Osteoblast (primary cell): Measurements from ENCODE around the gene NUP98. TPM values are rescaled to one million over a fixed set of nuclear protein-coding genes. Genes with fewer than 3 reads are reported as not detected.

ENCODE experiments used
- DNase-seq: peaks from one replicate; pipeline ENCODE4 v3.0.0; 2011; ENCODE audit warnings: low spot score, mixed read lengths; ENCODE audit not compliant: insufficient read length; ENCODE audit errors: missing footprints
- H2AFZ ChIP-seq: 2 replicates; pipeline ENCODE4 v1.6.0; 2011; ENCODE audit warnings: mild to moderate bottlenecking, low read length
- H3K27ac ChIP-seq: 2 replicates; pipeline ENCODE4 v1.5.1; 2011; ENCODE audit warnings: mild to moderate bottlenecking, low read depth, low read length, moderate library complexity
- H3K27me3 ChIP-seq: 2 replicates; pipeline ENCODE4 v1.6.0; 2012; ENCODE audit warnings: mild to moderate bottlenecking, control low read depth, inconsistent platforms, low read length, moderate library complexity; ENCODE audit not compliant: insufficient read depth
- H3K36me3 ChIP-seq: 2 replicates; pipeline ENCODE4 v1.5.1; 2011; ENCODE audit warnings: mild to moderate bottlenecking, low read length, control low read depth, moderate library complexity; ENCODE audit not compliant: insufficient read depth
- H3K4me1 ChIP-seq: 2 replicates; pipeline ENCODE4 v1.5.1; 2011; ENCODE audit warnings: mild to moderate bottlenecking, low read length, control low read depth, moderate library complexity; ENCODE audit not compliant: insufficient read depth
- H3K4me2 ChIP-seq: 2 replicates; pipeline ENCODE4 v1.6.0; 2011; ENCODE audit warnings: mild to moderate bottlenecking, low read length; ENCODE audit not compliant: insufficient read depth
- H3K4me3 ChIP-seq: fragments of 200-600 bp; sonication (generic); 3 replicates; pipeline ENCODE4 v1.5.1; 2012; ENCODE audit warnings: mild to moderate bottlenecking, low read length, inconsistent platforms; ENCODE audit not compliant: insufficient read depth
- H3K79me2 ChIP-seq: 2 replicates; pipeline ENCODE4 v1.6.0; 2012; ENCODE audit warnings: mild to moderate bottlenecking, low read length, control low read depth, inconsistent platforms; ENCODE audit not compliant: insufficient read depth
- H3K9me3 ChIP-seq: 2 replicates; pipeline ENCODE4 v1.5.1; 2011; ENCODE audit warnings: low read depth, low read length, control low read depth
- H4K20me1 ChIP-seq: 2 replicates; pipeline ENCODE4 v1.6.0; 2012; ENCODE audit warnings: mild to moderate bottlenecking, low read length, control low read depth; ENCODE audit not compliant: insufficient read depth
- CTCF ChIP-seq: IDR thresholded peaks from 2 replicates; pipeline ENCODE4 v1.5.1; 2011; ENCODE audit warnings: mild to moderate bottlenecking, low read depth, low read length, moderate library complexity; ENCODE audit errors: extremely low read depth
- total RNA-seq: library from RNA; depleted of rRNA; stranded (reverse); fragments of >200 nt; gene quantifications from 2 replicates; pipeline ENCODE4 v1.2.3, GENCODE V29; 2012

NUP98 gene
- total RNA-seq, 1 donor: 114 TPM

GRCh38 chr11:3823762-3824506, 26.6 kb upstream of the NUP98 start:
- H3K79me2 ChIP-seq: peaks cover 13% of the 10 kb centered on the region
- DNase-seq: peak; percentile 66
- TF ChIP-seq CTCF: no peak
- H3K27ac ChIP-seq: no peak overlapping the region
- no peaks in the 10 kb centered on the region for H3K9me3 ChIP-seq
- no peak overlapping the region for H2AFZ ChIP-seq
- H3K27me3 ChIP-seq: no peaks in the 10 kb centered on the region
- no peak overlapping the region for H3K4me2 ChIP-seq
- peaks cover 12% of the 10 kb centered on the region for H4K20me1 ChIP-seq
- H3K36me3 ChIP-seq: peaks cover 26% of the 10 kb centered on the region
- H3K4me1 ChIP-seq: peaks cover 7% of the 10 kb centered on the region
- H3K4me3 ChIP-seq: no peak overlapping the region

DNA sequence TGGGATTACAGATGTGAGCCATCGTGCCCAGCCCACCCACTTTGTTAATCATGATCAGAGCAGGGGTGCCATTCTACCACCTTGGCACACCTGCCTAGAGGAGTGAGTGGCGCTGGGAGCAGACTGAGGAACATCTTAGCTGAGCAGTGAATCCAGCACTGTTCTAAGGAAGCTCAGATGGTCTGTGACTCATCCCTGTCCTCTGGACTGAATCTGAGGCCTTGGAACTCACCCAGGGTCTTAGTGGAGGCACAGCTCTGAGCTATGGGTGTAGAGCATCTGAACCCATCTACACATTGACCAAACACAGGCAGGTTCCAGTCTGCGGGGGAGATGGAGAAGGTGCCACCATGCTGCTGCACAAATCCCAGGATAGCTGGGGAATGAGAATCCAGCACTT, 25.9 kb upstream of the NUP98 start:
- H3K27me3 ChIP-seq: no peaks in the 10 kb centered on the region
- H3K79me2 ChIP-seq: peaks cover 9% of the 10 kb centered on the region
- TF ChIP-seq CTCF: no peak
- H3K4me1 ChIP-seq: peaks cover 7% of the 10 kb centered on the region
- H3K36me3 ChIP-seq: peaks cover 26% of the 10 kb centered on the region
- DNase-seq: peak; percentile 94
- peaks cover 11% of the 10 kb centered on the region for H4K20me1 ChIP-seq
- H3K4me3 ChIP-seq: no peak overlapping the region
- no peak overlapping the region for H3K4me2 ChIP-seq
- no peak overlapping the region for H3K27ac ChIP-seq
- H3K9me3 ChIP-seq: no peaks in the 10 kb centered on the region
- no peak overlapping the region for H2AFZ ChIP-seq

DNA sequence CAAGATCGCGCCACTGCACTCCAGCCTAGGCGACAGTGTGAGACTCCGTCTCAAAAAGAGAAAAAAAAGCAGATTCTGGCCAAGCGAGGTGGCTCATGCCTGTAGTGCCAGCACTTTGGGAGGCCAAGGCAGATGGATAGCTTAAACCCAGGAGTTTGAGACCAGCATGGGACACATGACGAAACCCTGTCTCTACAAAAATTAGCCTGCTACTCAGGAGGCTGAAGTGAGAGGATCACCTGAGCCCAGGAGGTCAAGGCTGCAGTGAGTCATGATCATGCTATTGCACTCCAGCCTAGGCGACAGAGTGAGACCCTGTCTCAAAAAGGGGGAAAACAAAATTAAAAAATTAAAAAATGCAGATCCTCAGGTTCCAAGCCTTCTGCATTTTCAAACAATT, 25.0 kb upstream of the NUP98 start:
- DNase-seq: no peak
- Histone ChIP-seq H3K9me3 (no peaks in the 10 kb centered on the region), H3K4me3 (no peak overlapping the region), H2AFZ (no peak overlapping the region), H3K36me3 (peaks cover 17% of the 10 kb centered on the region), H3K79me2 (no peaks in the 10 kb centered on the region), H3K27ac (no peak overlapping the region), H3K27me3 (no peaks in the 10 kb centered on the region), H3K4me2 (no peak overlapping the region), H4K20me1 (peaks cover under 1% of the 10 kb centered on the region), H3K4me1 (peaks cover 7% of the 10 kb centered on the region)
- no peak for TF ChIP-seq CTCF

DNA sequence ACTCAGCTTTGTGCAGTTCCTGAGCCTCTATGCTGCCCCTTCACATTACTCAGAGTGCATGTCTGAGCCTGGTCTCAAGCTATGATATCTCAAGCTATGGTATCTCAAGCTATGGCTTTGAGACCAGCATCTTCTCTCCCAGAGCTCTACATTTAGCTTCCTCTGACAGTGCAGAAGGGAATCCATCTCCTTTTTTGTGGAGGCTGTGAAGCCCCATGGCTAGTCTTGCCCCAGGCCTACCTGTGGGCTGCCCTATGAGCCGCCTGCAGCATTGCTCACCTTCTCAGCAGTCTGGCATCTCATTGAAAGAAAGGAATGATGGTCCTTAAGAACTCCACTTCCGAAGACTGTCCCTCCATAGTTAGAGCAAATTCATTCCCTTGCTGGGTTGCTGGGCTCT, 23.6 kb upstream of the NUP98 start:
- no peak overlapping the region for H3K27ac ChIP-seq

More for the DNA sequence above, 23.6 kb upstream of the NUP98 start:
- no peak overlapping the region for H3K4me2 ChIP-seq
- peak; percentile 36 for DNase-seq
- peaks cover 5% of the 10 kb centered on the region for H3K36me3 ChIP-seq
- no peaks in the 10 kb centered on the region for H4K20me1 ChIP-seq
- H2AFZ ChIP-seq: no peak overlapping the region
- H3K4me1 ChIP-seq: peaks cover 7% of the 10 kb centered on the region
- H3K27me3 ChIP-seq: no peaks in the 10 kb centered on the region
- no peaks in the 10 kb centered on the region for H3K9me3 ChIP-seq
- TF ChIP-seq CTCF: no peak
- no peaks in the 10 kb centered on the region for H3K79me2 ChIP-seq
- H3K4me3 ChIP-seq: no peak overlapping the region
